GM19099 (cell line): ENCODE results near the gene ZDHHC17.

Experiments
- POLR2A ChIP-seq: IDR thresholded peaks from 3 replicates; pipeline ENCODE4 v1.6.1; 2011; ENCODE audit warnings: low read depth; ENCODE audit not compliant: insufficient read length; ENCODE audit errors: extremely low read depth

ZDHHC17 gene

DNA sequence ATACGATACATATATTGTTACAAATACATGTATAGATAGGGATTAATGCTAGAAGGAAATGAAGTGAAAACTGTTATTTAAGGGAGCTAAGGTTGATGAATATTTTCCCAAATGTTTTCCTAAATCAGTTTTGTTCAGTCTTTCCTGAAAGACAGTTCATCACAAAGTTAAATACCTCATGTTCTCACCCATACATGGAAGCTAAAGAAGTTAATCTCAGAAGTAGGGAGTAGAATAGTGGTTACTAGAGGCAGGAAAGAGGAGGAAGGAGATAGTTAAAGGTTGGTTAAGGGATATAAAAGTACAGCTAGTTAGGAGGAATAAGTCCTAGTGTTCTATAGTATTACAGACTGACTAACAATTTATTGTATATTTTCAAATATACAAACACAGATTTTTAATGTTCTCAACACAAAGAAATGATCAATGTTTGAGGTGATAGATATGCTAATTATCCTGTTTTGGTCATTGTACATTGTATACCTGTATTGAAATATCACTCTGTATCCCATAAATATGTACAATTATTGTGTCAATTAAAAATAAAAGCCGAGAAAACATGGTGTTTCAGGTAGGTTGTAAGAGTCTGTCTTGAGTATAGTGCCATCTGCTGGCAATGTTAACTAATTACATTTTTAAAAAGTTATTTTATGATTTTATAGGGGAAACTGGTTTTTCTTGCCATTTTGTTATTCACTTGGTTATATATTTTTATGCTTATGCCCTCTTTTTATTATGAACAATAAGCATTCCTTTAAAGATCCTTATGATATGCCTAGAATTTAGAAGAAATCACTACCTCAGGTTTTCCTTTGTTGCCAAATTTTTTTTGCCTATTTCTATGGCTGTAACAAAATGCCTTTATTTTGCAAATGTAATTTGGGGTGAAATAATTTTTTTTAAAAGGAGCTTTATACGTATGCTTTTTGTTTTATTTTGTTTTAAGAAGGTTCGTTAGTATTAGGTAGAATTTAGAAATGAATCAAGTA is 26.9 kb downstream of the ZDHHC17 start:
- no peak for TF ChIP-seq POLR2A

DNA sequence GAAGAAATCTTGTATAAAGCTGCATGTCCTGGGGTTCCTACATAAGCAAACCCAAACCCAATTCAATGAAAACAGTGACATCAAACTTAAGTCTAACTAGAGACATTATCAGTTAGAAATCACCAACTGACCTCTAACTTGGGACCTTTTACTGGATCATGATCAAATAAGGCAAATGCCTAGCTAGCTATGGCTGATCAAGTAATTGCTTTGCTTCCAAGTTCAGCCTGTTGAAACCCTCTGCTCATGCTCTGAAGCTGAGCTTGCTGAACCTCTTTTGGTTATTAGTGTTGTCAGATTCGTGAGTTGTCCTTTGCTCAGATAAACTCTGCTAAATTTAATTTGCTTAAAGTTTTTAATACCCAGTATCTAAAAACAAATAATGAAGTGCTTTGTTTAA is 28.9 kb downstream of the ZDHHC17 start:
- no peak for TF ChIP-seq POLR2A

DNA sequence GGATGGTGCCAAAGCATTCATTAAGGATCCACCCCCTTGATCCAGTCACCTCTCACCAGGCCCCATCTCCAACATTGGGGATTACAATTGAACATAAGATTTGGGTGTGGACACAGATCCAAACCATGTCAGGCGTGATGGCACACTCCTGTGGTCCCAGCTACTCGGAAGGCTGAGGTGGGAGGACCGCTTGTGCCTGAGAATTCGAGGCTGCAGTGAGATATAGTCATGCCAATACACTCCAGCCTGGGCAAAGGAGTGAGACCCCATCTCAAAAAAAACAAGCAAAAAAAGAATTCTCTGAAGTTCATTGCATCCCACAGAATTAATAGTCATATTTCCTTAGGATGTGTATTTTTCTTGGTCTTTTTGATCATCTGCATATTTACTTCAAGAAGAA is 34.9 kb downstream of the ZDHHC17 start:
- no peak for TF ChIP-seq POLR2A

DNA sequence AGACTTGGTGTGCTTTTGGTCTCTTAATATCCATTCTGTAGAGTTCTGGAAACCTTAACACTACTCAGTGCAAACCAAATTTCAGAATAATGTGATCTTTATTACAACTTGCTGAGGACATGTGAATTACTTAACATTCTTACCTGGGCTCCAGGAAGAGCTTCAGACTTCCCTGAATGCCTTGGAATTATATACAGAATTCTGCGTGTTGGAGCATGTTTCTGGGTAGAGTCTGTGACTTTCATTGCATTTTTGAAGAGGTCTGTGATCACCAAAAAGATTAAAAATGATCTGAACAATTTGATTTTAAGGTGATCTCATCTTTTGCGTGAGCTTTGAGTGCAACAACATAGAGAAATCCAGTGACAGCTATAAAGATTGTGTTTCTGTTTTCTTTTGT is 35.4 kb downstream of the ZDHHC17 start:
- TF ChIP-seq POLR2A: no peak

DNA sequence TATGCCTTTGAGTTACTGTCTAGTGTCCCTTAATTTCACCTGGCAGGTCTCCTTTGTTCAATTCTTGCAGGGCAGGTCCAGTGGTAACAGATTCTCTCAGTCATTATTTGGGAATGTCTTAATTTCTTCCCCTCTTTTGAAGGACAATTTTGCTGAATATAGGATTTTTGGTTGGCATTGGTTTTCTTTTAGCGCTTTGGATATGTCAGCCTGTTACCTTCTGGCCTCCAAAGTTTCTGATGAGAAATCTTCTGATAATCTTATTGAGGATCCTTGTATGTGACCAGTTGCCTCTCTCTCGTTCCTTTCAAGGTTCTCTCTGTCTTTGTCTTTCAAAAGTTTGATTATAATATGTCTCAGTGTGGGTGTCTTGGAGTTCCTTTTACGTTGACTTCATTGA is 38.1 kb downstream of the ZDHHC17 start:
- no peak for TF ChIP-seq POLR2A

DNA sequence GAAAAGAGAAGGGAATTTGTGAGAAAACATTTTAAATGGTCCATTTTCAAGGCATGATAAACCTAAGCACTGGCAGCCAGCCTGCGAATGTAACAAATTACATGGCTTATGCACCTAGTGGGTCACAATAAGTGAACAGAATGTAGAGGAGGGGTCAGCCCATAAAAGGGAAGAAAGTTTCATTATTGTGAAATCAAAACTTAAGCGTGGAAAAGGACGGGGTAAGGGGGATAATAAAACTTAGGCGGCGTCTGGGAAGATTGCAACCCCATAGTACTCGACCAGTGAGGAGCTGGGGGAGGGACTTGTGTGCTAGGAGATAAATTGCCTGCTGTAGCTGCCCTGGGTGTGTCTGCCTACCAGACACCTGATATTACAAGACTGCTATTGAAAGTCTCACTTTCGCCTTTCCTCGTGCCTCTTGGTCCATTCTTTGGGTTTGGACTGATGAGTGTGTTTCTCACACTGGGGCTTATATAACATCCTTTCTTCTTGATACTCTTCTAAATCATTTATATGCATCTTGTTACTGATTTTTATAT is 40.6 kb downstream of the ZDHHC17 start:
- no peak for TF ChIP-seq POLR2A

DNA sequence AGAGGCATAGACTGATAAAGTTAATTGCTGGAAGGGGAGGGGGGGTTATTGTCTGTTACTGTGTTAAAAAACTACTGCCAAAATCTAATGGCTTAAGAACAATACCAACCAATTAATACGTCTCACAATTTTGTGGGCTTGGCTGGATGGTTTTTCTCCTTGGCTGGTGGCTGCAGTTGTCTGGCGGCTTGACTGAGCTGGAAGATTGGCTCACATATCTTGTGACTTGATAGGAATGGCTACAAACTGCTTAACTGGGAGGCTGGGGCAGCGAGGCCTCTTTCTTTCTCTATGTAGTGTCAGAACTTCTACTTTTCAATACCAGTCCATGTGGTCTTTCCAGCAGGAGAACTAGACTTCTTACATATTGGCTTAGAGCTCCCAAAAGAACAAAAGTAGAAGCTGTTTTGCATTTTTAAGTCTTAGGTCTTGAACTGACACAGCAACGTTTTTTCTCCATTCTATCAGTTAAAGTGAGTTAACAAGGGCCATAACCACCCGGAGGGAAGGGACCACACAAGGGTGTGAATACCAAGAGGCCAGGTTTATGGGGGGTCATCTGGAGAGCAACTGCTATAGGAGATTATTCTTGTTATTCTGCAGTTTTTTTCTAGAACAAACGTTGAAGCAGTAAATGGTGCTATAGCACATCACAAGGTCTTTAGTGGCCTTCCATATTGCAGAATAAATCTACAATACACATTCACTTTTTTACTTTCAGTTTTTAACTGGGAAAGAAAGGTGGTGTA is 46.9 kb downstream of the ZDHHC17 start:
- TF ChIP-seq POLR2A: no peak

DNA sequence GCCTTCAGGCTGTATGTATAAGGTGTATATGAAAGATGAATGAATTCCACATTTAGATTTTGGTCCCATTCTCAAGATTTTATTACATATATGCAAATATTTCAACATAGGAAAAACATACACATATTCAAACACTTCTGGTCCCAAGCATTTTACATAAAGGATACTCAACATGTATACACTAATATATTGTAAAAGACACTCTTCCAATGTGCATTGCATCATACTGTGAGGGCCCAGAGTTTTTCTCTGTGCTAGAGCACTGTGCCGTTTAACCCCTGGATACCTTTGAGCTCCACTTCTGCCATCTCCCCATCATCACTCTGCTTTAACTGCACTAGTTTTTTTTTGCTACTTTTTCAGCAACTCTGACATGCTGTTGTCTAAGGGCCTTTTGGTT is 48.1 kb downstream of the ZDHHC17 start:
- no peak for TF ChIP-seq POLR2A

DNA sequence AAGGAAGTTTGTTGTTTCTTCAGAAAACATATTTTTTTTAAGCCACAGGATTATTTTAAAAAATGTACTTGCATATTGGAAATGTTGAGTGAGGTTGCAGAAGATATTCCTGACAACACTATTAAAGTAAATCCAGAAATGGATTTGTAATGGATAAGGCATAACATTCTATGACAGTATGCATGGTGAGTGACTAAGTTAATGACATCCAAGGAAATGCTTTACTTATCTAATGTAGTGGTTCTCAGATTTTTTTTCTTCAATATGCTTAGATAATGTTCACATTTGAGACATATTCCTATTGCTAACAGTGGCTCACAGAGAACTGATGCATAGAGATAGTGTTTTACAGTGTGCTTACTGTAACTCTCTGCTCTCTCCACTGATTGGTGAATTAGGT is 49.4 kb downstream of the ZDHHC17 start:
- no peak for TF ChIP-seq POLR2A

DNA sequence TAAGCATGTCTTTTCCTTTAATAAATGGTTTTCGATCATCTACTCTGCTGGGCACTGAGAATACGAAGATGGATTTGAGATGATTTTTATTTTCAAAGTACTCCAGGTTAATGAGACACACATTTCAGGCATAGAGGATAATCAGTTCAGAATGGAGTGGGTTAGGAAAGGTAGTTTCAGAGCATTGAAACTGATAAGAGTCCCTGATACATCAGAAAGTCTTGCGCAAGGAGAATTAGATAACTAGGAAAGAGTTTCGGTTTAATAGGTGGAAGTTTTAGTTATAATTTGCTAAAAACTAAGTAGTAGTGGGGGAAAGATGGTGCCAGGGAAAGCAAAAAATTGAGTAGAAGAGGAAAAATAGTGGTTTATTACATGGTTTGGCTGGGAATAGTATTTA is 50.1 kb downstream of the ZDHHC17 start:
- TF ChIP-seq POLR2A: no peak

DNA sequence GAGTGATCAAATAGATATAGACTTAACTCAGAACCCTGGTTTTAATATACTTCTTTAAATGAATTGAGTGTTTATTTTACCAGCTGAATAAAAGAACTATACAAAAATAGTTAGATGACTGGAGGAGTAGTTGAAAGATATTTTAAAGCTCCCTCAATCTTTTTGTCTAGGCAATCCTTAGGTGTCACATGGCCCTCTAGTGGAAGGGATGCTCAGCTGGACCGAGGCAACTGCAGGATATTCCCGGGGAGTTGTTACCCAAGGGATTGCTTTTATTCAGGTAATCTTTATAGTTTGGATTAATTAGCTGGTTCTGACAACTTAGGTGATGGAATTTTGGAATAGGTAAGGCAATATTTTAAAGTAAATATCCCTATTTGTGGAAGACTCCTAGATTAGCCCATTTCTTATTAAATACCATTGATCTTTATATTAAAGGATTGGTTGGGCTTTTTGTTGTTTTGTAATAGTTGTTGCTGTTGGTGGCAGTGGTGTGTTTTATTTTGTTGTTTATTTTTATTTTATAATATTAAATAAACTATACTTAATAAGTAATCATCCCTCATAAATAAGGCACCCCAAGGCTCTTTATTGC is 57.1 kb downstream of the ZDHHC17 start:
- TF ChIP-seq POLR2A: no peak

DNA sequence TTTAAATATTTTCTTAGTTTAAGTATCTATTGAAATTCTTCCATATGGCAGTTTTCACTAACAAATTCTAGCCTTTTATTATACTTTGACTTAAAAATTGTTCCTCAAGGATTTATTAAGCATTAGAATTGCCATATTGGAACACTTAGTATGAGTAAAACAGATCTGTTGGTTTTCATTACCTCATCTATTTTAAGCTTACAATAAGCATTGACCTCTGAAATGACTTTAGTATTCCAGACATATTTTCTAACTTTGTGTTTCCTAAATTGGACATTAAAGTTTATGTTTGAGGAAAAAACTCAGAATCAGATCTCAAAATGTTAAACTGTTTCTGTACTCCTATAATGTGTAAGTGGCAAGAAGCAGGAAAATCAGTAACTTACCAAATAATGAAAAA is 66.5 kb downstream of the ZDHHC17 start:
- TF ChIP-seq POLR2A: no peak

DNA sequence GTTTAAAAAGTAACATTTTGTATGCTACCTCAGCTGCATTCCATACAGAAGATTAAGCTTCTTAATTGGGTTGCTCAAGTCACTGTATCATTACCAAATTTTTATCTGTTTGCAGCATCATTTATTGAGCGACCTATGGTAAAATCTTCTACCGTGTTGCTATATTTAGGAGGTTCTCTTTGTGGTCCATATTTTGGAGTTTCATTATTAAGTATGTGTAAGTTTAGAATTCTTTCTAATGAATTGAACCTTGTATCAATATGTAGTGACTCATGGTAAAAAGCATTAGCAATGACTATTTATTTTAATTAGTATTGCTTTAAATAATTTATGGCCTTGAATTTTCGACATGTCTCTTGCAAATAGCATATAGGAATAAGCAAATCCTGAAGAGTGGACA is 72.7 kb downstream of the ZDHHC17 start:
- TF ChIP-seq POLR2A: no peak

DNA sequence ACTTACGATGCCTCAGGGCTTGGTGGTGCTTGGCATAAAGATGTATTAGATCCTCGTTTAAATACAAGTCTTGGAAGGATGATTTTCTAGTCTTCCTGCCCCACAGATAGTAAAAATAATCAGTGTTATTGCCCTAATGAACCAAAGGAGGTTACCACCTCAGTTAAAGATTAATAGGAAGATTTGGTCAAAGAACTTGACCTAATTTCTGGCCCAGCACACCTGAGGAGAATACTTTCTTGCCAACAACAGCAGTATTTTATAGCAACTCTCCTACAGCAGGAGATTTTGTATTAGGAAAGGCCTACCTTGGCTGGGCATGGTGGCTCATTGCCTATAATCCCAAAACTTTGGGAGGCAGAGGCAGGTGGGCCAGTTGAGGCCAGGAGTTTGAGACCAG is 83.3 kb downstream of the ZDHHC17 start:
- no peak for TF ChIP-seq POLR2A

DNA sequence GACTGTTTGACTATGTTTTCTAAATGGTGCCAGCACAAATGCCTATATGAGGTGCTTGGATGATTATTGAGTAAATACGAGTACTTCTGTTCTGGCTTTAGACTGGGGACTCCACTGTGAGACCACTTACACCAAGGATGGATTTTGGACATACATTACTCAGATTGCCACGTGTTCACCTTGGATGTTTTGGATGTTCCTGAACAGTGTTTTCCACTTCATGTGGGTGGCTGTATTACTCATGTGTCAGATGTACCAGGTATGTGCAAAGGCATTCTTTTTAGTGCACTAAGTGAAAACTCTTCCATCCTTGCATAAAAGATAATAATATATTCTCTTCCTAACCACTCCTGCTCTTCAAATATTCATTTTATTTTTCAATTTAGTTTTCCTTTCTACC is 84.2 kb downstream of the ZDHHC17 start:
- TF ChIP-seq POLR2A: no peak

DNA sequence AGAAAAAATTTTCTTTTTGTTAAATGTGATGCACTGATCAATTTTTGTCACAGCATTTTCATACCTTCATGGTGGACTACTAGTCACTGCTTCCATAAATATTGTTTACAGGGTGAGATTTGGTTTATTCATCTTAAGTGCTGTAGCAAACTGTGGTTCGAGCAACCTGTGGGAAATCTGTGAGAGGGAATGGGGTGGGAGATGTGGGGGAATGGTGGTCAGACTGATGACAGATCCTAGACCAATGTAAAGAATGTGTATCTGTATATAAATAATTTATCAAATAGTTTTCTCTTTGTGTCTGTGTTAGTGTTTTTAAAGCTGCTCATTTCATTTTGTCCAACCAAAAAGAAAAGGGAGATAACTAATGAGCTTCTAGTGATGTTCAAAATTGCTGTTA is 88.2 kb downstream of the ZDHHC17 start:
- TF ChIP-seq POLR2A: no peak

DNA sequence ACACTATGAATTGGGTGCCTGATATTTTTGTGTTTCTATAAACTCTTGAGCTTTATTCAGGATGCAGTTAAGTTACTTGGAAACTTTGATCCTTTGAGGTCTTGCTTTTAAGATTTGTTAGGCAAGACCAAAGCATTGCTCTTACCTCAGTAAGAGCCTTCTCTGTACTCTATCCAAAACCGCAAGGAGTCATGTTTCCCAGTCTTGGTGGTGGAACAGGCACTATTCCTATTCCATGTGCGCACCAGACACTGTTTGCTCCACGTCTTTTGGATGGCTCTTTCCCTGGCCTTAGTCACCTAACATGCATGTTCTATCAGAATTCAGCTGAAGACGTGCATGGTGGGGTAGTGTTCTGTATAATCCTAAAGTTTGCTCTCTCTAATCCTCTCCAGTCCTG is 91.4 kb downstream of the ZDHHC17 start:
- no peak for TF ChIP-seq POLR2A
